H1 (cell line): ENCODE results near the gene TCFL5. TPM values are rescaled to one million over a fixed set of nuclear protein-coding genes. Genes with fewer than 3 reads are reported as not detected.
A peak's percentile ranks its signal among the peaks of the same experiment; 100 is the strongest.

ENCODE experiments used
- CTCF ChIA-PET: fragments of 300-600 bp; sonication (Branson Sonifier 250); formaldehyde crosslinking; loops from one replicate; lab custom pipeline; 2021; ENCODE audit not compliant: partially characterized antibody; lab: Charles Lee
- POLR2A ChIA-PET: fragments of 300-600 bp; sonication (Branson Sonifier 250); formaldehyde crosslinking; loops from one replicate; lab custom pipeline; 2021; ENCODE audit warnings: inconsistent platforms; ENCODE audit not compliant: partially characterized antibody; lab: Charles Lee
- DNase-seq, 2 experiments: peaks; one replicate each; pipeline versions ENCODE4 v3.0.0 to v3.0.0-alpha.2; 2010 to 2022; ENCODE audit warnings: low spot score in 2 of 2, low read depth in 1 of 2, mixed read lengths in 1 of 2
- FAIRE-seq: peaks from 2 replicates; lab custom pipeline; 2011; peaks lifted over from hg19 to GRCh38; lab: Jason Lieb, UNC
- H2AFZ ChIP-seq: 2 replicates; pipeline ENCODE4 v1.8.1; 2012; ENCODE audit warnings: low read length, inconsistent platforms
- H2AK5ac ChIP-seq: 2 replicates; pipeline ENCODE4 v1.6.1; 2013; ENCODE audit warnings: low read depth, low read length
- H2BK120ac ChIP-seq: replicated peaks from 2 replicates; pipeline ENCODE3; 2013; ENCODE audit warnings: low read depth, low read length, inconsistent platforms
- H2BK12ac ChIP-seq: 2 replicates; pipeline ENCODE4 v1.6.1; 2013; ENCODE audit warnings: low read depth, low read length
- H2BK15ac ChIP-seq: 2 replicates; pipeline ENCODE4 v1.6.1; 2013; ENCODE audit warnings: low read length
- H2BK20ac ChIP-seq: 2 replicates; pipeline ENCODE4 v1.6.1; 2013; ENCODE audit warnings: low read length
- H2BK5ac ChIP-seq: 2 replicates; pipeline ENCODE4 v1.6.1; 2013; ENCODE audit warnings: low read depth, low read length
- H3K14ac ChIP-seq: 2 replicates; pipeline ENCODE4 v1.6.1; 2013; ENCODE audit warnings: inconsistent platforms; ENCODE audit not compliant: insufficient read length
- H3K18ac ChIP-seq: 2 replicates; pipeline ENCODE4 v1.6.1; 2013; ENCODE audit warnings: low read length; ENCODE audit errors: extremely low read depth
- H3K23ac ChIP-seq: 2 replicates; pipeline ENCODE4 v1.6.1; 2013; ENCODE audit warnings: inconsistent platforms; ENCODE audit not compliant: insufficient read length
- H3K23me2 ChIP-seq: 2 replicates; pipeline ENCODE4 v1.6.1; 2013; ENCODE audit warnings: low read depth, low read length
- H3K27ac ChIP-seq: 2 replicates; pipeline ENCODE4 v1.6.1; 2011; ENCODE audit warnings: low read depth, low read length, inconsistent platforms
- H3K27me3 ChIP-seq, 4 experiments: replicated peaks in 1 of 4; 1 replicate in 1 of 4; 2 replicates in 3 of 4; pipeline versions ENCODE4 v1.6.1 to v1.8.1; 2011 to 2013; ENCODE audit warnings: low read length in 3 of 4, mild to moderate bottlenecking in 3 of 4, inconsistent platforms in 2 of 4, mixed read lengths in 2 of 4, moderate library complexity in 1 of 4; ENCODE audit not compliant: control insufficient read depth in 3 of 4, insufficient read depth in 3 of 4; ENCODE audit errors: extremely low read depth in 1 of 4
- H3K36me3 ChIP-seq, 4 experiments: 2 replicates each; pipeline versions ENCODE4 v1.6.1 to v1.8.1; 2011 to 2013; ENCODE audit warnings: mild to moderate bottlenecking in 4 of 4, low read length in 3 of 4, moderate library complexity in 2 of 4, control low read depth in 1 of 4, inconsistent platforms in 1 of 4; ENCODE audit not compliant: insufficient read depth in 4 of 4, control insufficient read depth in 2 of 4
- H3K4ac ChIP-seq: replicated peaks from 2 replicates; pipeline ENCODE3; 2013; ENCODE audit warnings: low read length, low read depth, mixed read lengths, inconsistent platforms; ENCODE audit not compliant: insufficient read length
- H3K4me1 ChIP-seq, 4 experiments: replicated peaks in 1 of 4; 1 replicate in 1 of 4; 2 replicates in 3 of 4; pipeline versions ENCODE4 v1.6.1 to v1.8.1; 2011 to 2013; ENCODE audit warnings: low read length in 3 of 4, inconsistent platforms in 2 of 4, mixed read lengths in 1 of 4; ENCODE audit not compliant: insufficient read depth in 4 of 4, control insufficient read depth in 3 of 4
- H3K4me2 ChIP-seq, 2 experiments: 2 replicates each; pipeline versions ENCODE4 v1.6.1 to v1.8.1; 2011 to 2013; ENCODE audit warnings: low read depth in 2 of 2, low read length in 2 of 2, control low read depth in 1 of 2, inconsistent platforms in 1 of 2, mild to moderate bottlenecking in 1 of 2; ENCODE audit not compliant: insufficient read depth in 1 of 2
- H3K4me3 ChIP-seq, 4 experiments: fragments of 200-600, 300-600 bp in 1 of 4; sonication (generic), shearing (Covaris generic), sonication (Bioruptor Twin) in 1 of 4; 2 replicates each; pipeline versions ENCODE4 v1.5.1 to v1.8.1; 2011 to 2016; ENCODE audit warnings: low read length in 4 of 4, low read depth in 3 of 4, control low read depth in 2 of 4, inconsistent platforms in 2 of 4, mild to moderate bottlenecking in 2 of 4, mixed read lengths in 1 of 4, moderate library complexity in 1 of 4; ENCODE audit not compliant: insufficient read depth in 2 of 4; ENCODE audit errors: extremely low read depth in 1 of 4
- H3K56ac ChIP-seq: replicated peaks from 2 replicates; pipeline ENCODE3; 2013; ENCODE audit warnings: low read depth, mild to moderate bottlenecking, mixed read lengths, low read length, inconsistent platforms; ENCODE audit not compliant: insufficient read length
- H3K79me1 ChIP-seq: 2 replicates; pipeline ENCODE4 v1.6.1; 2013; ENCODE audit warnings: low read depth, low read length, control low read depth
- H3K79me2 ChIP-seq, 2 experiments: 2 replicates each; pipeline versions ENCODE4 v1.6.1 to v1.8.1; 2012 to 2013; ENCODE audit warnings: low read length in 2 of 2, mild to moderate bottlenecking in 2 of 2, inconsistent platforms in 1 of 2; ENCODE audit not compliant: insufficient read depth in 2 of 2, control insufficient read depth in 1 of 2
- H3K9ac ChIP-seq, 4 experiments: replicated peaks in 1 of 4; 1 replicate in 1 of 4; 2 replicates in 3 of 4; pipeline versions ENCODE4 v1.6.1 to v1.8.1; 2011 to 2013; ENCODE audit warnings: low read depth in 3 of 4, low read length in 3 of 4, control low read depth in 2 of 4, mild to moderate bottlenecking in 2 of 4, moderate library complexity in 2 of 4, inconsistent platforms in 1 of 4; ENCODE audit errors: extremely low read depth in 1 of 4
- H3K9me3 ChIP-seq, 2 experiments: 2 replicates each; pipeline versions ENCODE4 v1.6.1 to v1.8.1; 2012 to 2013; ENCODE audit warnings: mild to moderate bottlenecking in 2 of 2, moderate library complexity in 2 of 2, control low read depth in 1 of 2, inconsistent platforms in 1 of 2, low read depth in 1 of 2, low read length in 1 of 2, mixed read lengths in 1 of 2; ENCODE audit not compliant: insufficient read depth in 2 of 2
- H4K20me1 ChIP-seq, 2 experiments: replicated peaks in 1 of 2; 2 replicates each; pipeline versions ENCODE3 to v1.8.1; 2011 to 2013; ENCODE audit warnings: inconsistent platforms in 2 of 2, low read length in 2 of 2, mild to moderate bottlenecking in 1 of 2; ENCODE audit not compliant: insufficient read depth in 2 of 2, control insufficient read depth in 1 of 2
- H4K5ac ChIP-seq: 2 replicates; pipeline ENCODE4 v1.6.1; 2013; ENCODE audit warnings: low read length, low read depth, mixed read lengths, inconsistent platforms; ENCODE audit not compliant: insufficient read length
- H4K8ac ChIP-seq: 2 replicates; pipeline ENCODE4 v1.8.0; 2013; ENCODE audit warnings: mild to moderate bottlenecking, moderate library complexity, low read length, inconsistent platforms; ENCODE audit not compliant: insufficient read depth; ENCODE audit errors: extremely low read depth
- H4K91ac ChIP-seq: replicated peaks from 2 replicates; pipeline ENCODE3; 2013; ENCODE audit warnings: low read length, mixed read lengths, inconsistent platforms; ENCODE audit not compliant: insufficient read length
- BCL11A ChIP-seq, 2 experiments: IDR thresholded peaks; one replicate each; pipeline ENCODE4 v1.6.1; 2011; ENCODE audit warnings: low read depth in 2 of 2, low read length in 2 of 2, mild to moderate bottlenecking in 2 of 2
- EZH2 ChIP-seq: fragments of 200-600 bp; sonication (generic); IDR thresholded peaks from 2 replicates; pipeline ENCODE4 v1.7.1; 2012; ENCODE audit warnings: low read depth, mild to moderate bottlenecking, moderate library complexity, low read length, inconsistent platforms; ENCODE audit not compliant: severe bottlenecking
- GABPA ChIP-seq: IDR thresholded peaks from 2 replicates; pipeline ENCODE4 v1.6.1; 2011; ENCODE audit warnings: mild to moderate bottlenecking, low read length, moderate library complexity, borderline replicate concordance; ENCODE audit not compliant: insufficient read depth
- KDM1A ChIP-seq: fragments of 200-600, 300-600 bp; sonication (generic); IDR thresholded peaks from 2 replicates; pipeline ENCODE4 v1.7.1; 2016; ENCODE audit warnings: mild to moderate bottlenecking, low read length, borderline replicate concordance
- KDM4A ChIP-seq: IDR thresholded peaks from one replicate; pipeline ENCODE4 v1.7.1; 2012; ENCODE audit warnings: low read depth, mild to moderate bottlenecking, moderate library complexity, low read length, inconsistent platforms; ENCODE audit not compliant: severe bottlenecking
- MAFK ChIP-seq: IDR thresholded peaks from 2 replicates; pipeline ENCODE4 v1.6.1; 2012; ENCODE audit warnings: low read depth, mild to moderate bottlenecking, improper control_type of control experiment, low read length
- POU5F1 ChIP-seq: IDR thresholded peaks from 2 replicates; pipeline ENCODE4 v1.6.1; 2011; ENCODE audit warnings: low read depth, mild to moderate bottlenecking, low read length, moderate library complexity
- SIX5 ChIP-seq: IDR thresholded peaks from 2 replicates; pipeline ENCODE4 v1.6.1; 2011; ENCODE audit warnings: mild to moderate bottlenecking, low read depth, low read length
- WGBS, 2 experiments: shearing (Covaris generic) in 1 of 2; methylation state at CpG; one replicate each; pipeline versions ENCODE4 v1.1.6 to v1.1.7; 2013 to 2015; ENCODE audit warnings: low lambda C conversion rate in 2 of 2, mixed read lengths in 2 of 2, inconsistent platforms in 1 of 2, low coverage in 1 of 2, missing lambda C conversion rate in 1 of 2; ENCODE audit not compliant: insufficient replicate concordance in 2 of 2, insufficient coverage in 1 of 2, insufficient read length in 1 of 2; ENCODE audit errors: extremely low coverage in 1 of 2, missing lambda C conversion rate in 1 of 2; 5-methylcytosine and 5-hydroxymethylcytosine counted together
- polyA plus RNA-seq, 7 experiments: library from polyadenylated mRNA; depleted of rRNA in 3 of 7; stranded (reverse) in 5 of 7; unstranded in 2 of 7; fragments of >200 nt in 5 of 7; fragments of 200-250 nt in 2 of 7; gene quantifications; 1 replicate in 5 of 7; 2 replicates in 1 of 7; 4 replicates in 1 of 7; pipeline versions ENCODE4 v1.2.1 to v1.2.3, GENCODE V29; 2011 to 2013; ENCODE audit warnings: missing spikeins in 2 of 7, mixed read lengths in 2 of 7
- total RNA-seq: library from RNA; stranded (reverse); fragmentation: NEBNext Ultra II Directional; extraction: Animal tissue kit (Norgen Biotek cat#: 25700); gene quantifications from 2 replicates; pipeline ENCODE4 v1.2.1, GENCODE V29; 2021
- TF ChIP-seq, protein P1 (sequence below): IDR thresholded peaks from 2 replicates; pipeline ENCODE4 v1.6.1; 2011; ENCODE audit warnings: low read depth, mild to moderate bottlenecking, low read length; ENCODE audit not compliant: insufficient read depth
- TF ChIP-seq, protein P2 (sequence below): IDR thresholded peaks from 2 replicates; pipeline ENCODE4 v1.6.1; 2012; ENCODE audit warnings: inconsistent platforms

The TCFL5 gene
- total and polyA plus RNA-seq, 2 of the 8 experiments (the other 6 are each of a cell fraction or from before 2014, with no cell fraction given), result 6.2 to 15.0 TPM

DNA sequence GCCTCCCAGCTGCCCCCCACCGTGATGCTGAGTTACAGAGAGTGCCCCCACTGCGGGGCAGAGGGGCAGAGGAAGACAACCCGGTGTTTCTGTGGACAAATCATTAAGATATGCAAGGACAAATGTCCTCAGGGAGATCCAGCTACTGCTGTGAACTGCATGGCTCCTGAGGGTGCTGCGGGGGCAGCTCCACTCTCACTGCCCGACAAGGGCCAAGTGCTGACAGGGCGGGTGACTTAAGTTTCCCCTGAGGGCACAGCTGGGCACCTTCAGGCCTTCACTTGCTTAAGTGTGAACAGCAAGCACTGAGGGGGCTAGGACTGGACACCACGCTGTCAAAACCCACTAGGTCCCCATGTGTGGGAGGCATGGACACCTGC, 26.2 kb upstream of the TCFL5 start:
- Histone ChIP-seq H3K4me3 (no peak overlapping the region), H2BK20ac (no peak overlapping the region), H4K8ac (no peak overlapping the region), H3K14ac (no peak overlapping the region), H2BK12ac (no peak overlapping the region), H3K4me1 (peaks cover 0 to 19% (median 9%) of the 10 kb centered on the region in 4 experiments; a peak in 5 of 7 replicates), H3K36me3 (peaks cover 41 to 60% (median 49%) of the 10 kb centered on the region in 4 experiments), H2BK120ac (no peak overlapping the region), H4K5ac (no peak overlapping the region), H3K27ac (no peak overlapping the region), H3K23me2 (no peaks in the 10 kb centered on the region), H3K79me2 (no peaks in the 10 kb centered on the region), H4K20me1 (peaks cover 6 to 12% of the 10 kb centered on the region in 2 experiments), H2BK5ac (peak overlapping the region; percentile 18; the same call in 1 of the 2 replicates), H3K4ac (no peak overlapping the region), H3K56ac (no peak overlapping the region), H2AK5ac (no peak overlapping the region), H3K9ac (no peak overlapping the region), H3K9me3 (peaks cover 0 to 3% of the 10 kb centered on the region in 2 experiments; a peak in 1 of 4 replicates), H2AFZ (no peak overlapping the region), H3K4me2 (no peak overlapping the region), H4K91ac (no peak overlapping the region), H3K27me3 (no peaks in the 10 kb centered on the region), H2BK15ac (no peak overlapping the region), H3K23ac (no peak overlapping the region), H3K79me1 (no peaks in the 10 kb centered on the region), H3K18ac (no peak overlapping the region)
- POLR2A ChIA-PET, result interaction anchor here (0.7 to 8.5 kb wide), 6 partner anchors 12 to 50 kb away, joined by 3 to 88 read pairs (median 8); partner anchors contain the start of genes GID8 and TCFL5
- 89% methylated on average over 7 of the region's 7 CpGs; no CpG with 5 or more reads in 1 of the 2 experiments for WGBS, 2 experiments
- FAIRE-seq (no peak), DNase-seq (no peak)
- CTCF ChIA-PET, result interaction anchor here (0.9 to 6.4 kb wide), 6 partner anchors 11 to 121 kb away, joined by 3 to 56 read pairs (median 4); no protein-coding TSS in a partner anchor
- TF ChIP-seq EZH2, result no peak
- TF ChIP-seq KDM1A, result no peak
- TF ChIP-seq KDM4A, result no peak
- TF ChIP-seq, protein P1, sequence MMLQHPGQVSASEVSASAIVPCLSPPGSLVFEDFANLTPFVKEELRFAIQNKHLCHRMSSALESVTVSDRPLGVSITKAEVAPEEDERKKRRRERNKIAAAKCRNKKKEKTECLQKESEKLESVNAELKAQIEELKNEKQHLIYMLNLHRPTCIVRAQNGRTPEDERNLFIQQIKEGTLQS, result no peak
- TF ChIP-seq POU5F1, result no peak
- no peak for TF ChIP-seq GABPA
- TF ChIP-seq, protein P2, sequence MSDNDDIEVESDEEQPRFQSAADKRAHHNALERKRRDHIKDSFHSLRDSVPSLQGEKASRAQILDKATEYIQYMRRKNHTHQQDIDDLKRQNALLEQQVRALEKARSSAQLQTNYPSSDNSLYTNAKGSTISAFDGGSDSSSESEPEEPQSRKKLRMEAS, result no peak
- TF ChIP-seq MAFK, result no peak
- no peak for TF ChIP-seq SIX5
- TF ChIP-seq BCL11A (IDR thresholded peaks at IDR 0.05; ENCODE audit: low read depth in 2 of 2, low read length in 2 of 2), result no peak
